GM23338 (cell line): ENCODE measurements around the gene RPS6KA3.

ENCODE experiments used
- CREB1 ChIP-seq: fragments of 250-450 bp; sonication (Bioruptor Pico); IDR thresholded peaks from 2 replicates; pipeline ENCODE4 v1.5.0; 2020; ENCODE audit warnings: low read depth, mild to moderate bottlenecking, moderate library complexity
- CTCF ChIP-seq, 2 experiments: fragments of 200-600 bp in 1 of 2; sonication (generic) in 1 of 2; conservative IDR thresholded peaks; 2 replicates each; pipeline versions ENCODE4 v1.5.1 to v1.6.1; 2016 to 2017; ENCODE audit warnings: antibody characterized with exemption in 2 of 2, low read depth in 2 of 2, mild to moderate bottlenecking in 2 of 2, moderate library complexity in 1 of 2
- EZH2 ChIP-seq: fragments of 200-600 bp; sonication (generic); IDR thresholded peaks from one replicate; pipeline ENCODE4 v1.8.0; 2017; ENCODE audit warnings: antibody characterized with exemption, mild to moderate bottlenecking, low read depth; ENCODE audit not compliant: unreplicated experiment
- REST ChIP-seq: IDR thresholded peaks from one replicate; pipeline ENCODE4 v1.6.1; 2018; ENCODE audit warnings: antibody characterized with exemption; ENCODE audit not compliant: unreplicated experiment
- STAT1 ChIP-seq: IDR thresholded peaks from one replicate; pipeline ENCODE4 v1.6.1; 2016; ENCODE audit warnings: antibody characterized with exemption; ENCODE audit not compliant: unreplicated experiment

- TF ChIP-seq CTCF (conservative IDR thresholded peaks at IDR 0.05; ENCODE audit: low read depth in 2 of 2) (no peak), REST (no peak), STAT1 (no peak), EZH2 (no peak), CREB1 (CRISPR knock-in tag) (no peak)
These were observed 705 bp downstream of the RPS6KA3 start for GRCh38 chrX:20265726-20266681.
